Measurements from ENCODE around the gene DAGLB. TPM values are rescaled to one million over a fixed set of nuclear protein-coding genes. Genes with fewer than 3 reads are reported as not detected.

Gene DAGLB
- total RNA-seq, 1 experiment from 2014 or later = 17.1 TPM

DNA sequence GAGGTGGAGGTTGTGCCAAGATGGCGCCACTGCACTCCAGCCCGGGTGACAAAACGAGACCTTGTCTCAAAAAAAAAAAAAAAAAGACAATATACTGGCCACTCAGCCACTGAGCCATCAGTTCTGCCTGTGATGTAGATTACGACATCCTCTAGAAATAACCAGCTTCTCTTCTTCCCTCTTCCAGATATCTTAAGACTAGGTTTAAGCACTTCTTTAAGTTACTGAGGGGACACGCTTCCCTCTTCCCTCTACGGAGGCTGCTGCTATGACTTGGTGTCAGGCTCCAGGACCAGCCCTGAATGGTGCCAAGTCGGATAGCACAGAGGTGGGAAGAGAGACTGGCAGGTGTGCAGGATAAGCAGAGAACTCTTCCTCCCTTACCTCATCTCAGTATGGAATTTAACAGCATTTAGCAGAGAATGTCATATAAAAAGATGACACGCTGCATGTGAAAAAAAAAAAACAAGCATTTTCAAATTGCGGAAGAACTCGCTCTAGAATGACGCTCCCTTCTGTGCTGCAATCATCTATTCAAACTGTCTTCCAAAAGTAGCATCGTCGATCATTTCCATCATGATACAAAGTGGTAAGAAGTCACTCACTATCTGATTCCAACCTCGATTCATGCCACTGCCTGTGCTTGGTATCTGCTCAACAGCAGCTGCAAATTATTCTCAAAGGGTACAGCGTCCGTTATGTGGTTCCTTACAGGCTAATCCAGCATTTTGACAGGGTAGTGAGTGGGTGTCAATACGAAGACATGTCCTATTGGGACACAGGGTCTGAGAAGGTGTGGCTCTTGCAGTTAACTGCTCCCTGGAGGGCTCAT lies 13.8 kb downstream of the DAGLB start:
- DNase-seq (ENCODE audit: low read depth) = no peak

GRCh38 chr7:6432781-6433180 lies 15.0 kb downstream of the DAGLB start:
- no peak for DNase-seq (ENCODE audit: low read depth)

DNA sequence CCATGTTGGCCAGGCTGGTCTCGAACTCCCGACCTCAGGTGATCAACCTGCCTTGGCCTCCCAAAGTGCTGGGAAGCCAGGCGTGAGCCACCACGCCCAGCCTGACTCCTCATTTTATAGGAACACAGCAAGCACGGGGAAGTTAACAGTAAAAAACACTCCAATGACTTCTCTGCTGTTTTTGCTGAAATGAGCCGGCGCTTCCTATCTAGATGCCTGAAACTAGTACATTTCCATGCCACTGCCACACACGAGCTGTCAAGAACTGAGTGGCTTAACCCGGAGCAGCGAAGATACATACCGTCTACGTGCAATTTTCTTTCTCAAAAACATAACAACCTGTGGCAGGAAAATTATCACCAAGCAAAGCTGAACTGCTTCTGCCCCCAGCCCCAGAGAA lies 16.8 kb downstream of the DAGLB start:
- DNase-seq (ENCODE audit: low read depth) = no peak

- DNase-seq (ENCODE audit: low read depth) = peak; percentile 34
Observed at GRCh38 chr7:6430271-6430940, 17.3 kb downstream of the DAGLB start.

GRCh38 chr7:6425948-6426347 lies 21.8 kb downstream of the DAGLB start:
- no peak for DNase-seq (ENCODE audit: low read depth)

- no peak for DNase-seq (ENCODE audit: low read depth)
Observed at GRCh38 chr7:6423942-6424701, 23.6 kb downstream of the DAGLB start.

DNA sequence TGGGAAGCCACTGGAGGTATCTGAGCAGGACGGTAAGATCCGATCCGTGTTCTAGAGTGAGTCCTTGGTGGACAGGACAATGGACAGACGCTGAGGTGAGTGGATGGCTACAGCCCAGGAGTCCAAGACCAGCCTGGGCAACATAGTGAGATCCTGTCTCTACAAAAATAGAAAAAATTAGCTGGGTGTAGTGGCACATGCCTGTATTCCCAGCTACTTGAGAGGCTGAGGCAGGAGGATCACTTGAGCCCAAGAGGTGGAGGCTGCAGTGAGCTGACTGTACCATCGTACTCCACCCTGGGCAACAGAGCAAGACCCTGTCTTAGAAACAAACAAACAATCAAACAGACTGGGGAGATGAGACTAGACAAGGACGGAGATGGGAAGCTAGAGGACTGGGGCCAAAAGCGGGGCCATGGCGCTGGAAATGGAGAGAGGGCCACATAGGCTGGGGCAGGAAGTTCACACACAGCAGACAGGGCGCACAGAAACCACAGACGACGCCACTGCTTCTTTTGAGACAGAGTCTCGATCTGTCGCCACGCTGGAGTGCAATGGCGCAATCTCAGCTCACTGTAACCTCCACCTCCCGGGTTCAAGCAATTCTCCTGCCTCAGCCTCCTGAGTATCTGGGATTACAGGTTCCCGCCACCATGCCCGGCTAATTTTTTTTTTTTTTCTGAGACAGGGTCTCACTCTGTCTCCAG lies 24.7 kb downstream of the DAGLB start:
- no peak for DNase-seq (ENCODE audit: low read depth)

DNA sequence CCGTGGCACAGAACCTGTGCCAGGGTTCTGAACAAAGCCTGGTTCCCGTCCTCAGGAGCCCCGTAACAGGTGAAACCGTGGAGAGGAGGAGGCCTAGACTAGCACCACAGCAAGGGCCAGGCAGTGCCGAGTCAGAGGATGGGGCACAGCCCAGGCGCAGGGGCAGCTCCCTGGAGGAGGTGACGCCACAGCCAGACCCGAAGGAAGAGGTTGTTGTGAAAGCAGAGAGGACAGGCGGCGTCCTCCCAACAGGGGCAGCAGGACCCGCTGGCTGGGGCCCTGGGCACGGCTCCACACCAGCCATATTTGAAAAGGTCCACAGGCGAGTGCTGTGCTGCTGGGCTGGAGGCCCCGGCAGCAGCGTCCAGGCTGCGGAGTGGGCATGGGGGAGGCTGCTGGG lies 25.7 kb downstream of the DAGLB start:
- DNase-seq (ENCODE audit: low read depth) = no peak

DNA sequence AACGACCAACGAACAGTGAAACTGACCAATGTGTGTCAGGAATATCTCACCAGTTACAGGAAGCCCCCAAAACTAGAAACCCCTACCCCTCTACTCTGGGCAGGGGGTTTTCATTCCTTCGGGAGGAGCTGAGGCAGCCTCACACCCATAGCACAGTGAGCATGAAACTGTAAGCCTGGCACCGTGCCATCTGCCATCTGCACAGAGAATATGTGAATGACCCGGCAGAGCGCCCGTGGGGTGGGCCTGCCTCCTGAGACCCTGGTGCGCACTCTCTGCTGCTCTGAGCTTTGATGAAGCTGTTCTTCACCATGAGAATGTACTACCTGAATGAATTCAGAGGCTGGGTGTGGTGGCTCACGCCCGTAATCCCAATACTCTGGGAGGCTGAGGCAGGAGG lies 27.1 kb downstream of the DAGLB start:
- no peak for DNase-seq (ENCODE audit: low read depth)

GRCh38 chr7:6419310-6419773 lies 28.4 kb downstream of the DAGLB start:
- no peak for DNase-seq (ENCODE audit: low read depth)

DNA sequence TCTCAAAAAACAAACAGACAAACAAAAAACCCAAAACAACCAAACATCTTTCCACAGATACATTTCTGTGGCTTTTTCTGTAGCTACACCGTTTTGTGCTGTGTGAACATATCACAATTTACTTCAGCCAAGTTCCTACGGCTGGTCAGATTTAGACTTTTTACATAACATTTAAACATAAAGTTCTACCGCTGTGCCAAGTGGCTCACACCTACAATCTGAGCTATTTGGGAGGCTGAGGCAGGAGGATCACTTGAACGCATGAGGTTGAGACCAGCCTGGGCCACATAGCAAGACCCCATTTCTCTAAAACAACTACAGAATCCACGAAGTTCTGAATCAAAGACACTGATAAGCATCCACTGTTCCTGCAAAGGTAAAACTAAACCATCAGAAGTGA lies 30.3 kb downstream of the DAGLB start:
- DNase-seq (ENCODE audit: low read depth) = no peak

DNA sequence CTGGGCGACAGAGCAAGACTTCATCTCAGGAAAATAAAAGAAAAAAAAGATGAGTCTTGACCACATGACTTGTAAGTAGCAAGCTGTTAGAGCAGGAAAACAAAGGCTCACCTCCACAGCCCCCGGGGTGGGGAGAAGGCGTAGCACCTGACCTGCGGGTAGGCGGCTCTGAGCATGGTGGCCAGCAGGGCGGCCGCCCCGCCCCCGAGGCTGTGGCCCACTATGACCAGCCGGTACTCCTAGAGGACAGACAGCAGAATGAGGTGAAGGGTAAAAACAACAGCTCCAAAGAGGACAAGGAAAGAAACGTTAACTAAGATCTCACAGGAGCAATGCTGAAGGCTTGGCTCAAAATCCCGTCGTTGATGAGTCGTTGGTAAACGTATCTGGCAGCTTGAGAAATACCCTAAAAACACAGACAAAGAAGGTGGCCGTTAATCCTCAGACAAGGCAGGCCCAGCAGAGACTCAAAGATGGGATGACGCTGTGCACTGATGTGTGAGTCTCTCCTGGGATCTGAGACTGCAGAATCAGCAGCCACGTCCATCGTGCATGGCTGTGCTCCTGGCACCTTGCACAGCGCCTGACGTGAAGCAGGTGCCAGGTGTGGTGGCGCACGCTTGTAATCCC lies 31.1 kb downstream of the DAGLB start:
- DNase-seq (ENCODE audit: low read depth) = peak; percentile 34

DNA sequence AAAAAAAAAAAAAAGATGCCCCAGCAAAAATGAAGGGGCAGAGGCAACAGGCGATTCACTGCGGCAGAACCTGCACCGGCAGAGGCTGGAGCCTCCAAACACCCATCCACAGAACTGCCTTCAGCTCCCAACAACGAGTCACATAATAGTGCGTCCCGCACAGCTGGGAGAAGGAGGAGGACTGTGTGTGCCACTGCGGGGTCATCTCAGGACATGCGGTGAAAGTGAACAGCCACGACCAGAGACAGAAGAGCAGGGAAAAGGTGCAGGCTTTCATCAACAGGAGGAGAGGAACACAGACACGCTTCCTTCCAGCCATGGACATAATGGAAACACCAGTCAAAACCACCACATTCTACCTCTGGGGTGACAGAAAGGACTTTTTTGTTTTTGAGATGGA lies 34.1 kb downstream of the DAGLB start:
- DNase-seq (ENCODE audit: low read depth) = no peak

DNA sequence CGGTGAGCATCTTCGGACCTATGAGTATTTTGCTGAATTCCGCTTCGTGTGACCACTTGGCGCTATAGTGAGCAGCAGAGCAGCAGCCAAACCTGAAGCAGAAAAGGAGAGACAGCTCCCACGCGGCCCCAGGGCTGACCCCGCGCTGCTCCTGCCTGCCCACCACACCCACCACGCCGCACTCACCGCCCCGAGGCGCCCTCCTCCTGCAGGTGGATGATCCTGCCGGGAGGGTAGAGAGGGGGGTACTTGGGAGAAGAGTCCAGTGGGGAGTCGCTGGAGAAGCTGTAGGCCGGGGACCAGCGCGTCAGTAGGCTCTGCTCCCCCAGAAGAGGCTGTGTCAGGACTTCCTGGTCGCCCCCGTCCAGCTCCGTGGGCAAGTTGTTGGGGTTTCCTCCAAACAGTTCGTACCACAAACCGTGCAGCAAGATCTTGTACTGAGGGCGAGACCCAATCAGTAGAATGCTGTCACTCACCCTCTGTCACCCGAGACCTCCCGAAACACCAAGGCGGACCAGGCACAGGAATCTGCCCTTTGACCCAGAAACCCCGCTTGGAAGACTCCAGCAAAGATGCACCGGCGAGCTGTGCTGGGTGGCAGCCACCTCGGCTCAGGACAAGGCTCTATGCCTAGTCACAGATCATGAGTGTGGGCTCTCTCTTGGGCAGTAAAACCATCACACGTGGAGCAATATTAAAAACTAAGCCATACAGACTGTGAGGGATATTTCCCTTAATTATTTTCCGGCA lies 37.6 kb downstream of the DAGLB start:
- DNase-seq (ENCODE audit: low read depth) = no peak

DNA sequence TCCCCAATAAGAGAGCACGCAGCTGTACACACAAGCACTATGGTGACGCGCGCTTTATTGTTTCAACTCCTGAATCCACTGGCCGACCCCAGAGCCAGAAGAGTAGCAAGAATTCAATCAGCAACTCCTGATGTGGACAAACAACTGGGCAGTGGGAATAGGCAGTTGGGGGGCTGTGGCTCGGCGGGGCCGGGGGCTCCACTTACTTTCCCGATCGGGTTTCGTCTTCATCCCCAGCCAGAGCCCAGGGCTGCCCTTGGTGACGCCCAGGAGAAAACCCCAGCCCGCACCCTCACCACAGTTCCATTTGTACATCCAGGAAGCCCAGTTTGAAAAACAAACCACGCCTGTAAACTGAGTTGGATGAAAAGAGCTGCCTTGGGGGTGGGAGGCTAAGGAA lies 38.7 kb downstream of the DAGLB start:
- no peak for DNase-seq (ENCODE audit: low read depth)

DNA sequence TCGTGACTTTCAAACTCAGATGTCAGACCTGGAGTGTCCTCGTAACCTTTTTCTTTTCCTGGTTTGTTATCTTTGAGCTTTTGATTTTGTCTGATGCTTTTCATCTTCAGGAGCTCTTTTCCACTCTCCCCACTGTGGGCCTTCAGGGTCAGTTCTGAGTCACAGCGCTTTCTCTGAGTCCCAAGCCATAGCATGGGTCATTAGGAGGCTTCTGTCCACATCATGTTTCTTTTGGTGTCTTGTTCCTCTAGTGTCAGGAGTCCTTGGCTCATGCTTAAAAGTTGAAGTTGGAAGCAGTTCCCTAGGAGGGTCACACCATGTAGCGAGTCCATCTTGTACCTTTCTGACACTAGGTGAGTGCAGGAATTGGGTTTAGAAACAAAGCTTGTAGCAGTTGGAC lies 40.3 kb downstream of the DAGLB start:
- DNase-seq (ENCODE audit: low read depth) = no peak

DNA sequence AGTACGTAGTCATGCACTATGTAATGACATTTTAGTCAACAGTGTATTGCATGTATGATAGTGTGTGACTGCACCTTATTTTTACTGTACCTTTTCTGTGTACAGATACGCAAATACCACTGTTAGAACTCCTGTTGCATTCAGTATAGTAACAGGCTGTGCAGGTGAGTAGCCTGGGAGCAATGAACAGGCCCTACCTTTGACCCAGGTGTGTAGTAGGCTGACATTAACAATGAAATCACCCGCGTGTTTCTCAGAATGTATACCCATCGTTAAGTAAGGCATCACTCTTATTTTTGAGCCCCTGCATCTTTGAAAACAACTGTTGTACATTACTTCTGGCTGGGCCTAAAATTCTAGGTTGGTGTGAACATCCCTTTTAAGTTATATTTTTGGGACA lies 41.6 kb downstream of the DAGLB start:
- no peak for DNase-seq (ENCODE audit: low read depth)

DNA sequence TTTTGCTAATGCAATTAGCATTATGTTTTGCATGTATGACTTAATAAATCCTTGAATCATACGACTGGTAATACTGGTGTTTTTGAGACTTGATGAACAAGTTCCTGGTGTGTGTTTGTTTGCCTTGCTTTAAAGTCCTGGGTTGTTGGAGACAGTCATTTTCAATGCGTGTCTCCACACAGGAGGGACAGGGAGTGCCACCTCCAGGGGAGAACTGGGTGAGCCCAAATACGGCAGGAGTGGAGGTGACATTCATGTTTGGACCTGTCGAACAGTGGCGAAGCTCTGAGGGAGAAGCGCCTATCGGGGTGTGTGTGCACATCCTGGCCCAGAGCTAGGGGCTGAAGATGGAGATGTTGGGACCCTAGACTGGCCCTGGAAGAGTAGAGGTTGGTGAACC lies 43.8 kb downstream of the DAGLB start:
- DNase-seq (ENCODE audit: low read depth) = no peak

DNA sequence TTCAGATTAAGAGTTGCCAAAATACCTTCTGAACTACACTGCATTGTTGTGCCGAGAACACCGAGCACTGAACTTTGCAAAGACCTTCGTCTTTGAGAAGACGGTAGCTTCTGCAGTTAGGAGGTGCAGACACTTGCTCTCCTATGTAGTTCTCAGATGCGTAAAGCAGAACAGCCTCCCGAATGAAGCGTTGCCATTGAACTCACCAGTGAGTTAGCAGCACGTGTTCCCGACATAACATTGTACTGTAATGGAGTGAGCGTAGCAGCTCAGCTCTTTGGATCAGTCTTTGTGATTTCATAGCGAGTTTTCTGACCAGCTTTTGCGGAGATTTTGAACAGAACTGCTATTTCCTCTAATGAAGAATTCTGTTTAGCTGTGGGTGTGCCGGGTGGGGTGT lies 45.0 kb downstream of the DAGLB start:
- no peak for DNase-seq (ENCODE audit: low read depth)

DNA sequence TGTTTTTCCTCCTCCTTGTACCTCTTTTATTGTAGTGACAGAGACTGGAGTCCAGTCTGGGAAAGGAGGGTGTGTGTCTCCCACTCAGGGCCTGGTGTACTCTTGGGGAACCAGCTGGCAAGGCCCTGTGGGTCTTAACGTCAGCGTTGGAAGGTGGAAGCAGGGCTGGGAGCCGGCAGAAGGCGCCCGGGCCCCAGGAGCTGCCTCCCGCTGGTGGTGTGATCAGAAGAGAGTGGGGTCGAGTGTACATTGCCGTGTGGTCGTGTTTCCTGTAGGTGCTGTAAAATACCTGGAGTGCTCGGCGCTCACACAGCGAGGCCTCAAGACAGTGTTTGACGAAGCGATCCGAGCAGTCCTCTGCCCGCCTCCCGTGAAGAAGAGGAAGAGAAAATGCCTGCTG lies 45.7 kb downstream of the DAGLB start:
- no peak for DNase-seq (ENCODE audit: low read depth)
